ENCODE results near the gene TTC12. TPM values are rescaled to one million over a fixed set of nuclear protein-coding genes. Genes with fewer than 3 reads are reported as not detected.

TTC12 gene
- polyA plus RNA-seq, 6 donors from 2014 or later: 7.4 to 13.3 (median 10.5) TPM

DNA sequence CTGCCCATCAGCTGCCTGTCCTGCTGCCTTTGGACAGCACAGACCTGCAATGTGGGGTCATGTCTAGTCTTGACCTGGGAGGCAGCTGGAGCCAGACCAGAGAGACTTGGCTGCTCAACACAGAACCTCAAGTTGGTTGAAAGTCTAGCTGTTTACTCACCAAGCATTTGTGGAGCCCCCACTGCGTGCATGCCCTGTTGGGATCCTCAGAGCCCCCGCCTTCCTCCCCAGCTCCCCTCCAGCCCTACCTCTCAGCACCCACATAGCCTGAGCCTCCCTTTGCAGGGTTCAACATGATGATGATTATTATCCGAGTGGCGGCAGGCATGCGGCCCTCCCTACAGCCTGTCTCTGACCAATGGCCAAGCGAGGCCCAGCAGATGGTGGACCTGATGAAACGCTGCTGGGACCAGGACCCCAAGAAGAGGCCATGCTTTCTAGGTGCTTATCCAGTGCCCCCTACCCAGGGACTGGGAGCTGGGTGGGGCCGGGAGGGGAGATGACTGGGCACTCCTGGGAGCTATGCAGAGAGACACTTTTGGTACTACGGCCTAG, 81.5 kb downstream of the TTC12 start:
- H3K27ac Mint-ChIP-seq: peak overlapping the region in 1 of 6 donors; percentile 15
- ATAC-seq (ENCODE audit: low read depth in 2 of 2) (no peak), DNase-seq (no peak)
- no peaks in the 10 kb centered on the region for H3K9me3 Mint-ChIP-seq
- H3K4me3 Mint-ChIP-seq: no peak overlapping the region
- no peaks in the 10 kb centered on the region for H3K4me1 Mint-ChIP-seq
- H3K27me3 Mint-ChIP-seq: peaks cover 0 to 7% (median 4%) of the 10 kb centered on the region in 3 donors
- H3K36me3 Mint-ChIP-seq: no peaks in the 10 kb centered on the region

DNA sequence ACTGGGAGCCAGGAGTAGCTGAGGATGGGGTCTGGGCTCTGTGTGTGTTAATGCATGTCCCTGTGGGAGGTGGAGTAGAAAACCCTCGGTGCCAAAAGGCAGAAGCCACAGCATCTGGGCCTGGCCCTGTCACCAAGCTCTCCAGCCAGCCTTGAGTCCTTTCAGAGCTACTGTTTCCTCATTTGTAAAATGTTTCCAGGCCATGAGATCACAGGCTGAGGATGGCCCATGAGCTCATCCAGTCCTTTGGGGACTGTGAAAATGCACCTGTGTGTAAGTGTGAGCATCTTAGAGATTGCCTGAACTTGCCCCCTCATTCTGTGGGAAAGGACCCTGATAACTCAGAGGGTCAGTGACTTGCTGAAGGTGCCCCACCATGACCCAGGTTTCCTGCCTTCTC, 82.3 kb downstream of the TTC12 start:
- Mint-ChIP-seq H3K36me3 (no peaks in the 10 kb centered on the region), H3K27ac (peak overlapping the region in 1 of 6 donors; percentile 58), H3K4me1 (no peaks in the 10 kb centered on the region), H3K4me3 (no peak overlapping the region), H3K27me3 (peaks cover 0 to 7% (median 4%) of the 10 kb centered on the region in 3 donors), H3K9me3 (no peaks in the 10 kb centered on the region)
- no peak for DNase-seq
- ATAC-seq (ENCODE audit: low read depth in 2 of 2): no peak

GRCh38 chr11:113397212-113397611, 82.8 kb downstream of the TTC12 start:
- Mint-ChIP-seq H3K9me3 (no peaks in the 10 kb centered on the region), H3K27ac (no peak overlapping the region), H3K4me1 (no peaks in the 10 kb centered on the region), H3K4me3 (no peak overlapping the region), H3K36me3 (no peaks in the 10 kb centered on the region), H3K27me3 (peaks cover 0 to 7% (median 4%) of the 10 kb centered on the region in 3 donors)
- DNase-seq (no peak), ATAC-seq (ENCODE audit: low read depth in 2 of 2) (no peak)

DNA sequence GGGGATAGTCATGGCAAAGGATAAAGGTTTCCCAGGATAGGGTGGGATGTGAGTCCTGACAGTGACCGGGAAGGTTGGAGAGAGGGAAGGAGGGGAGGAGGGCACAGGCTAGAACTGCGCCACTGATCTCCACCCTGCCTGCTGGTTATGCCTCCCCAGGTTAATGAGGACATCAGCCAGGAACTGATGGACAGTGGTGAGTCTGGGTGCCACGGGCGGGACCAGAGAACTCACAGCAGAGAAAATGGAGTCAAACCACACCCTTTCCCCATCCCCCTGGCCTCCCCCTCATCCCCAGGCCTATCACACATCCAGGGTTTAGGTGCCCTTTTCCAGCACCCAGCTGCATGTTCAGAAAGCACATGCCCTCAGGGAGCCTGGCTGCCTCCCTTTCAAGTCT, 83.4 kb downstream of the TTC12 start:
- DNase-seq: no peak

GRCh38 chr11:113398669-113399430, 84.5 kb downstream of the TTC12 start:
- DNase-seq: no peak
- Mint-ChIP-seq H3K27ac (no peak overlapping the region), H3K36me3 (no peaks in the 10 kb centered on the region), H3K27me3 (peaks cover 0 to 12% (median 0%) of the 10 kb centered on the region in 3 donors), H3K4me1 (no peaks in the 10 kb centered on the region), H3K4me3 (no peak overlapping the region), H3K9me3 (no peaks in the 10 kb centered on the region)
- ATAC-seq (ENCODE audit: low read depth in 2 of 2): no peak

More for the DNA sequence above, 83.4 kb downstream of the TTC12 start:
- Mint-ChIP-seq H3K4me1 (no peaks in the 10 kb centered on the region), H3K4me3 (no peak overlapping the region), H3K27me3 (peaks cover 0 to 7% (median under 1%) of the 10 kb centered on the region in 3 donors), H3K27ac (no peak overlapping the region), H3K9me3 (no peaks in the 10 kb centered on the region), H3K36me3 (no peaks in the 10 kb centered on the region)
- no peak for ATAC-seq (ENCODE audit: low read depth in 2 of 2)

DNA sequence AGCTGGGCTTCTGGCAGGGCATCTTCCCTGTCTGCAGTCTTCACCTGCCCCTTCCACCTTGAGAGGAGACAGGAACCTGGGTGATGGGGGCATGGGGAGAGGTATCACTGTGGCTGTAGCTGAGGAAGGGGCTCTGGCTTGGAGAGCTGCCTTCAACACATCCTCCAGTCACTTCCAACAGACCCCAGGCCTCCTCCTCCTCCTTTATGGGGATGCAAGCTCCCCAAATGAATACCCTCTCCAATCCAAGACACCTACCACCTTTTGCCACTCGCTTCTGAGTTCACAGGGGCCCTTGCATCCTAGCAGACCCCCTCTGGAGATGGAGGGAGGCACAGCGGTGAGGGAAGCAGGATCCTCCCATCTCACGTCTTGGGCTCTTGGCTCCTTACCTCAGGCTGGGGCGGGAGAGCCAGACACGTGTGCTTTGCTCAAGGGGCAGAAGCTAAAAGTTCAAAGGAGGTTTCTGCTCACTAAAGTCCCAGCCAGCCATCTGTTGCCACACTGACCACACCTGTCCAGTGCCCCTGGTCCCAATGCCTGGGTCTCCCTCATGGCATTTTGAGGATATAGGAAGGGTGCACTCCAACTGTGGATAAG, 86.3 kb downstream of the TTC12 start:
- Mint-ChIP-seq H3K4me1 (no peaks in the 10 kb centered on the region), H3K36me3 (no peaks in the 10 kb centered on the region), H3K4me3 (no peak overlapping the region), H3K27ac (no peak overlapping the region), H3K27me3 (peaks cover 0 to 15% (median 0%) of the 10 kb centered on the region in 3 donors), H3K9me3 (no peaks in the 10 kb centered on the region)
- ATAC-seq (ENCODE audit: low read depth in 2 of 2): no peak
- DNase-seq: no peak

- no peak overlapping the region for H3K27ac Mint-ChIP-seq
- no peak for ATAC-seq (ENCODE audit: low read depth in 2 of 2)
Observed at GRCh38 chr11:113401718-113402117, 87.3 kb downstream of the TTC12 start.

GRCh38 chr11:113404859-113405430, 90.6 kb downstream of the TTC12 start:
- no peaks in the 10 kb centered on the region for H3K9me3 Mint-ChIP-seq
- H3K36me3 Mint-ChIP-seq: no peaks in the 10 kb centered on the region
- peak overlapping the region in 1 of 6 donors; percentile 55 for H3K27ac Mint-ChIP-seq
- ATAC-seq (ENCODE audit: low read depth in 2 of 2) (no peak), DNase-seq (no peak)
- peaks cover 0 to 15% (median 0%) of the 10 kb centered on the region in 3 donors for H3K27me3 Mint-ChIP-seq
- no peak overlapping the region for H3K4me3 Mint-ChIP-seq
- H3K4me1 Mint-ChIP-seq: no peaks in the 10 kb centered on the region

More at GRCh38 chr11:113401718-113402117, 87.3 kb downstream of the TTC12 start:
- Mint-ChIP-seq H3K4me3 (no peak overlapping the region), H3K9me3 (no peaks in the 10 kb centered on the region), H3K4me1 (no peaks in the 10 kb centered on the region), H3K36me3 (no peaks in the 10 kb centered on the region), H3K27me3 (peaks cover 0 to 15% (median 0%) of the 10 kb centered on the region in 3 donors)
- DNase-seq: no peak

- no peak overlapping the region for H3K27ac Mint-ChIP-seq
- no peak overlapping the region for H3K4me3 Mint-ChIP-seq
- no peaks in the 10 kb centered on the region for H3K9me3 Mint-ChIP-seq
- DNase-seq: no peak
- no peak for ATAC-seq (ENCODE audit: low read depth in 2 of 2)
- no peaks in the 10 kb centered on the region for H3K36me3 Mint-ChIP-seq
- no peaks in the 10 kb centered on the region for H3K4me1 Mint-ChIP-seq
- peaks cover 0 to 15% (median 3%) of the 10 kb centered on the region in 3 donors for H3K27me3 Mint-ChIP-seq
Observed at GRCh38 chr11:113405724-113406478, 91.5 kb downstream of the TTC12 start.

- DNase-seq: no peak
- Mint-ChIP-seq H3K4me1 (no peaks in the 10 kb centered on the region), H3K27me3 (peaks cover 0 to 15% (median 6%) of the 10 kb centered on the region in 3 donors), H3K27ac (no peak overlapping the region), H3K4me3 (no peak overlapping the region), H3K36me3 (no peaks in the 10 kb centered on the region), H3K9me3 (no peaks in the 10 kb centered on the region)
- no peak for ATAC-seq (ENCODE audit: low read depth in 2 of 2)
Observed at GRCh38 chr11:113407163-113407562, 92.8 kb downstream of the TTC12 start.

DNA sequence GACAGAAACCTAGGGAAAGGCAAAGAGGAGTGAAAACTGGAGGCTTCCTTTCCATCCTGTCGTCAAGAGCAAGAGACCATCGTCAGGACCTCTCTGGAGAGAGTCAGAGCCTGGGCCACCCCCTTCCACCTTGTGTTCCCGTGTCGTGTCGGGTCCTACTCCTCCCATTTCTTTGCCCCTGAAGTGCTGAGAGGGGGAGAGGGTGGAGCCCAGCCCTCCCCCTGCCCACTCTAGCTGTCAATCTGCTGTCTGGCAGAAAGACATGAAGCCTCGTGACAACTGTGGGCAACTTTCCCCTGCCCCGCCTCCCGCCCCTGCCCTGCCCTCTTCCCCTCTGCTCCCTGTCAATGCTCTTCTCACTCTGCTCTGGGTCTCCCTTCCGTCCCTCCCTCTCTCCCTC, 93.8 kb downstream of the TTC12 start:
- Mint-ChIP-seq H3K27me3 (peaks cover 0 to 15% (median 6%) of the 10 kb centered on the region in 3 donors), H3K27ac (peak overlapping the region in 1 of 6 donors; percentile 36), H3K4me3 (no peak overlapping the region), H3K4me1 (no peaks in the 10 kb centered on the region), H3K9me3 (no peaks in the 10 kb centered on the region), H3K36me3 (no peaks in the 10 kb centered on the region)
- no peak for ATAC-seq (ENCODE audit: low read depth in 2 of 2)
- DNase-seq: no peak

DNA sequence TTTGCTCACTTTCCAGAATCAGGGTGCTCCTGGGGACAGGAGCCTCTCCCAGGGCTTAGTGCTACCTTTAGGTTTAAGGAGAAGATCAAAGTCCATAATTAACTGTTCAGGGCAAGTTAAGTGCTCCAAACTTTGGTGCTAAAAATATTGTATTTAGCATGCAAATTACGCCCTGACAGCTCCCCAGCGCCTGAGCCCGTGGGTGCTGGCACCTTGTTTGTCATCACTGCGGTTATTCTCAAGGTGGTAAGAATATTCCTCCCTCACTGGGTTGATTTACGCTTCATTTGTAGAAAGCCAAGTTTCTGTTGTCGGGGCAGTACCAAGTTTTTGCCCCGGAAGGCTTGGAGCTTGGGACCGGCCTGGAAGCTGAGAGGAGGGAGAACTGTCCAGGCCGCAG, 94.5 kb downstream of the TTC12 start:
- DNase-seq (no peak), ATAC-seq (ENCODE audit: low read depth in 2 of 2) (no peak)
- no peaks in the 10 kb centered on the region for H3K9me3 Mint-ChIP-seq
- no peak overlapping the region for H3K27ac Mint-ChIP-seq
- no peaks in the 10 kb centered on the region for H3K4me1 Mint-ChIP-seq
- H3K27me3 Mint-ChIP-seq: peaks cover 0 to 9% (median 6%) of the 10 kb centered on the region in 3 donors
- no peak overlapping the region for H3K4me3 Mint-ChIP-seq
- no peaks in the 10 kb centered on the region for H3K36me3 Mint-ChIP-seq

GRCh38 chr11:113409526-113409925, 95.1 kb downstream of the TTC12 start:
- ATAC-seq (ENCODE audit: low read depth in 2 of 2) (no peak), DNase-seq (no peak)
- H3K9me3 Mint-ChIP-seq: peaks cover 0 to 1% (median 0%) of the 10 kb centered on the region in 7 donors
- H3K27me3 Mint-ChIP-seq: peaks cover 0 to 7% (median 6%) of the 10 kb centered on the region in 3 donors
- no peaks in the 10 kb centered on the region for H3K36me3 Mint-ChIP-seq
- no peaks in the 10 kb centered on the region for H3K4me1 Mint-ChIP-seq
- H3K27ac Mint-ChIP-seq: no peak overlapping the region
- H3K4me3 Mint-ChIP-seq: no peak overlapping the region

Measured in naive B cell (primary cell).